H9 (cell line): ENCODE measurements around the gene PARVB. TPM values are rescaled to one million over a fixed set of nuclear protein-coding genes. Genes with fewer than 3 reads are reported as not detected.
A peak's percentile ranks its signal among the peaks of the same experiment; 100 is the strongest.

Experiments
- DNase-seq: peaks from one replicate; pipeline ENCODE4 v3.0.0-alpha.2; 2017
- H2AFZ ChIP-seq: one replicate; pipeline ENCODE4 v1.6.1; 2013; ENCODE audit warnings: mild to moderate bottlenecking, low read length, control low read depth, moderate library complexity
- H2AK5ac ChIP-seq: 2 replicates; pipeline ENCODE4 v1.6.1; 2013; ENCODE audit warnings: low read length, control low read depth, mixed read lengths; ENCODE audit not compliant: insufficient read length
- H2BK120ac ChIP-seq: one replicate; pipeline ENCODE4 v1.6.1; 2013; ENCODE audit warnings: low read depth, mild to moderate bottlenecking, low read length, control low read depth, inconsistent platforms; ENCODE audit not compliant: poor library complexity, severe bottlenecking
- H2BK12ac ChIP-seq: 2 replicates; pipeline ENCODE4 v1.6.1; 2013; ENCODE audit warnings: low read length, control low read depth, mixed read lengths, low read depth; ENCODE audit not compliant: insufficient read length
- H2BK15ac ChIP-seq: 2 replicates; pipeline ENCODE4 v1.6.1; 2013; ENCODE audit warnings: low read depth, low read length, control low read depth
- H2BK20ac ChIP-seq: one replicate; pipeline ENCODE4 v1.6.1; 2013; ENCODE audit warnings: low read depth, mild to moderate bottlenecking, low read length, control low read depth, inconsistent platforms; ENCODE audit not compliant: poor library complexity, severe bottlenecking
- H2BK5ac ChIP-seq: 2 replicates; pipeline ENCODE4 v1.6.1; 2013; ENCODE audit warnings: low read length, control low read depth, mixed read lengths; ENCODE audit not compliant: insufficient read length
- H3K14ac ChIP-seq: 2 replicates; pipeline ENCODE4 v1.6.1; 2013; ENCODE audit warnings: low read length, control low read depth; ENCODE audit not compliant: insufficient read depth
- H3K18ac ChIP-seq: 2 replicates; pipeline ENCODE4 v1.6.1; 2013; ENCODE audit warnings: low read depth, mild to moderate bottlenecking, mixed read lengths, low read length, control low read depth; ENCODE audit not compliant: insufficient read length
- H3K23ac ChIP-seq: 2 replicates; pipeline ENCODE4 v1.6.1; 2013; ENCODE audit warnings: low read length, control low read depth, mixed read lengths, low read depth; ENCODE audit not compliant: insufficient read length
- H3K23me2 ChIP-seq: 2 replicates; pipeline ENCODE4 v1.6.1; 2013; ENCODE audit warnings: low read depth, mild to moderate bottlenecking, mixed read lengths, low read length, control low read depth; ENCODE audit not compliant: insufficient read length, poor library complexity, severe bottlenecking
- H3K27ac ChIP-seq: 2 replicates; pipeline ENCODE4 v1.5.1; 2013; ENCODE audit warnings: low read length, control low read depth, mixed read lengths, low read depth; ENCODE audit not compliant: insufficient read length
- H3K27me3 ChIP-seq: 2 replicates; pipeline ENCODE4 v1.6.1; 2013; ENCODE audit warnings: low read length, control low read depth, inconsistent platforms; ENCODE audit not compliant: insufficient read depth
- H3K4ac ChIP-seq: 2 replicates; pipeline ENCODE4 v1.6.1; 2013; ENCODE audit warnings: low read depth, mild to moderate bottlenecking, control low read depth, inconsistent platforms, low read length, moderate library complexity
- H3K4me1 ChIP-seq: 2 replicates; pipeline ENCODE4 v1.6.1; 2013; ENCODE audit warnings: low read length, control low read depth, inconsistent platforms; ENCODE audit not compliant: insufficient read depth
- H3K4me2 ChIP-seq: 2 replicates; pipeline ENCODE4 v1.6.1; 2013; ENCODE audit warnings: low read length, control low read depth, mixed read lengths; ENCODE audit not compliant: insufficient read length, insufficient read depth
- H3K56ac ChIP-seq: 2 replicates; pipeline ENCODE4 v1.6.1; 2013; ENCODE audit warnings: low read depth, mild to moderate bottlenecking, mixed read lengths, low read length, control low read depth; ENCODE audit not compliant: insufficient read length
- H3K79me1 ChIP-seq: 2 replicates; pipeline ENCODE4 v1.6.1; 2013; ENCODE audit warnings: low read depth, mild to moderate bottlenecking, moderate library complexity, low read length, control low read depth, inconsistent platforms; ENCODE audit not compliant: insufficient read depth, poor library complexity, severe bottlenecking
- H3K79me2 ChIP-seq: 2 replicates; pipeline ENCODE4 v1.6.1; 2013; ENCODE audit warnings: low read length, control low read depth, inconsistent platforms; ENCODE audit not compliant: insufficient read depth
- H3K9ac ChIP-seq: 2 replicates; pipeline ENCODE4 v1.6.1; 2013; ENCODE audit warnings: low read length, control low read depth, mixed read lengths; ENCODE audit not compliant: insufficient read length; ENCODE audit errors: extremely low read depth
- H3K9me3 ChIP-seq: one replicate; pipeline ENCODE4 v1.6.1; 2013; ENCODE audit warnings: low read depth, low read length, inconsistent platforms; ENCODE audit not compliant: control insufficient read depth
- H3T11ph ChIP-seq: one replicate; pipeline ENCODE4 v1.6.1; 2013; ENCODE audit warnings: mild to moderate bottlenecking, low read length, control low read depth, inconsistent platforms
- H4K20me1 ChIP-seq: one replicate; pipeline ENCODE4 v1.6.1; 2013; ENCODE audit not compliant: control insufficient read depth, insufficient read length, insufficient read depth
- H4K5ac ChIP-seq: 2 replicates; pipeline ENCODE4 v1.6.1; 2013; ENCODE audit warnings: low read depth, mild to moderate bottlenecking, mixed read lengths, low read length, control low read depth; ENCODE audit not compliant: insufficient read length
- H4K8ac ChIP-seq: replicated peaks from 2 replicates; pipeline ENCODE4 v1.6.1; 2013; ENCODE audit warnings: low read length, control low read depth, mixed read lengths, low read depth; ENCODE audit not compliant: insufficient read length
- H4K91ac ChIP-seq: 2 replicates; pipeline ENCODE4 v1.6.1; 2013; ENCODE audit warnings: low read depth, mild to moderate bottlenecking, moderate library complexity, mixed read lengths, low read length, control low read depth; ENCODE audit not compliant: insufficient read length
- H3K27ac Mint-ChIP-seq, 3 experiments: 2 replicates in 2 of 3; 3 replicates in 1 of 3; pipeline ENCODE4 v1.8.0; 2020 to 2021; ENCODE audit warnings: mixed read lengths in 3 of 3, mild to moderate bottlenecking in 1 of 3, moderate library complexity in 1 of 3
- H3K27me3 Mint-ChIP-seq: 2 replicates; pipeline ENCODE4 v1.8.0; 2021; ENCODE audit warnings: low read depth, mild to moderate bottlenecking, moderate library complexity, mixed read lengths
- H3K36me3 Mint-ChIP-seq, 3 experiments: 2 replicates in 2 of 3; 3 replicates in 1 of 3; pipeline ENCODE4 v1.8.0; 2020 to 2021; ENCODE audit warnings: low read depth in 3 of 3, mixed read lengths in 3 of 3; ENCODE audit not compliant: insufficient read depth in 1 of 3
- H3K4me1 Mint-ChIP-seq, 2 experiments: 2 replicates each; pipeline ENCODE4 v1.8.0; 2020; ENCODE audit warnings: mixed read lengths in 2 of 2
- H3K4me3 Mint-ChIP-seq, 2 experiments: 2 replicates in 1 of 2; 3 replicates in 1 of 2; pipeline ENCODE4 v1.8.0; 2020 to 2021; ENCODE audit warnings: mild to moderate bottlenecking in 2 of 2, mixed read lengths in 2 of 2, moderate library complexity in 1 of 2
- H3K9me3 Mint-ChIP-seq, 2 experiments: 2 replicates in 1 of 2; 3 replicates in 1 of 2; pipeline ENCODE4 v1.8.0; 2020; ENCODE audit warnings: mild to moderate bottlenecking in 2 of 2, mixed read lengths in 2 of 2, moderate library complexity in 1 of 2
- CTCF ChIP-seq: fragments of 200-600 bp; sonication (generic); conservative IDR thresholded peaks from 3 replicates; pipeline ENCODE4 v1.8.0; 2021; ENCODE audit warnings: antibody characterized with exemption, mild to moderate bottlenecking
- WGBS: extraction: QIAGEN DNeasy Blood & Tissue Kit; methylation state at CpG from one replicate; pipeline ENCODE4 v1.1.7; 2013; ENCODE audit warnings: missing lambda C conversion rate, low lambda C conversion rate, mixed read lengths; ENCODE audit not compliant: insufficient read length; ENCODE audit errors: extremely low coverage; 5-methylcytosine and 5-hydroxymethylcytosine counted together
- total RNA-seq: library from RNA; stranded (reverse); gene quantifications from 2 replicates; pipeline ENCODE4 v1.2.1, GENCODE V29; 2021

The PARVB gene
- total RNA-seq, 1 experiment from 2014 or later, result 15.6 TPM

GRCh38 chr22:44091021-44091721, 67.1 kb downstream of the PARVB start:
- no peaks in the 10 kb centered on the region; the same call in 1 of the 2 replicates for H3K27me3 Mint-ChIP-seq
- TF ChIP-seq CTCF, result peak; percentile 49
- H3K9me3 Mint-ChIP-seq, result no peaks in the 10 kb centered on the region
- H3K27ac ChIP-seq, result no peak overlapping the region
- H3K4me2 ChIP-seq, result no peak overlapping the region
- H3K18ac ChIP-seq, result no peak overlapping the region
- no peaks in the 10 kb centered on the region for H3K23me2 ChIP-seq
- no peak overlapping the region for H4K91ac ChIP-seq
- H2AFZ ChIP-seq, result no peak overlapping the region
- H3K9me3 ChIP-seq, result no peaks in the 10 kb centered on the region
- H3K56ac ChIP-seq, result no peak overlapping the region
- H3K4me1 Mint-ChIP-seq, result peaks cover 16 to 21% of the 10 kb centered on the region in 2 experiments
- H3K14ac ChIP-seq, result no peak overlapping the region
- DNase-seq, result no peak
- no peaks in the 10 kb centered on the region for H4K20me1 ChIP-seq
- H3K4me3 Mint-ChIP-seq, result no peak overlapping the region
- H2AK5ac ChIP-seq, result no peak overlapping the region
- no peak overlapping the region for H2BK20ac ChIP-seq
- H4K5ac ChIP-seq, result no peak overlapping the region
- no peaks in the 10 kb centered on the region for H3K79me1 ChIP-seq
- peaks cover 0 to 2% (median 0%) of the 10 kb centered on the region in 3 experiments; a peak in 1 of 7 replicates for H3K36me3 Mint-ChIP-seq
- no peak overlapping the region for H2BK15ac ChIP-seq
- no peaks in the 10 kb centered on the region for H3K27me3 ChIP-seq
- H3K4ac ChIP-seq, result no peak overlapping the region
- H3K79me2 ChIP-seq, result no peaks in the 10 kb centered on the region
- H3K23ac ChIP-seq, result no peak overlapping the region
- H2BK5ac ChIP-seq, result no peak overlapping the region
- no peak overlapping the region for H3K9ac ChIP-seq
- H4K8ac ChIP-seq, result no peak overlapping the region
- no peak overlapping the region for H2BK12ac ChIP-seq
- H3K27ac Mint-ChIP-seq, result no peak overlapping the region; a peak in 2 of 7 replicates
- no CpG with 5 or more reads among the region's 14 CpGs for WGBS
- H3K4me1 ChIP-seq, result no peaks in the 10 kb centered on the region
- H2BK120ac ChIP-seq, result no peak overlapping the region
- H3T11ph ChIP-seq, result no peak overlapping the region
